Stimulated activated CD8-positive, alpha-beta memory T cell treated with anti-CD3 and anti-CD28 coated beads, Interleukin-7, amount 100 ng/mL, for 1 hour (primary cell): Measurements from ENCODE around the gene CYB5B.

Experiments
- DNase-seq, 2 donors: peaks; one replicate each; pipeline ENCODE4 v3.0.0-alpha.2; 2020; ENCODE audit warnings: low read depth in 2 of 2

The CYB5B gene

GRCh38 chr16:69444873-69445517 lies 20.6 kb downstream of the CYB5B start:
- DNase-seq, result no peak

DNA sequence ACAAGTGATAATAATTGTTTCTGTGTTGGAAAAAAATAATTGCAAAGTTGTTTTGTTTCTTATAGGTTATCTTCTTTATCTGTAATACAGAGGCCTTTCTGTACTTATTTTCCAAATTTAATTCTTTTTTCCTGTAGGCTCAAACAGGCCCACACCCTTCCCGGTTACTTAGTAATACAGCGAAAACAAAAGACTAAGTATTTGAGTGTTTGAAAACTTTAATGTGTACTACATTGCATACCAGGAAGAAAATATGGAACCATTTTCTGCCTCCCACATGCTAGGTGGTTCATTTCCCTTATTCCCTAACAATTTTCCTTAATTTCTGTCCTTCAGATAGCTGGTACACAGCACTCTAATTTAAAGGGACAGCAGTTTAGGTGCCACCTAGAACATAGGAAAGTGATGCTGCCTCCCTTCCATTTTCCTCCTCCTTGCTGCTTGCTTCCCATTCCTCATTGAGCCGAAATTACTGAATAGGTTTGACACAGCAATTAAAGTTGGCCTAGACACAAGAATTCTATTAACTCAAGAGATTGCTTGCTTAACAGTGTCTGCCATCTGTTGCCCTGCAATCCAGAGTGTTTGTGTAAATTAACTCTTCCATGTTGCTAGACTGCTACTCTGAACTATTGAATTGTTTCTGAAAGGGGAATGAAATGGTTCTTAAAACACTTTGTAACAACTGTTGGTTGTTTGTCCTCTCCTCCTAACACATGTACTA lies 24.2 kb downstream of the CYB5B start:
- no peak for DNase-seq

GRCh38 chr16:69451166-69451565 lies 26.7 kb downstream of the CYB5B start:
- DNase-seq, result no peak

DNA sequence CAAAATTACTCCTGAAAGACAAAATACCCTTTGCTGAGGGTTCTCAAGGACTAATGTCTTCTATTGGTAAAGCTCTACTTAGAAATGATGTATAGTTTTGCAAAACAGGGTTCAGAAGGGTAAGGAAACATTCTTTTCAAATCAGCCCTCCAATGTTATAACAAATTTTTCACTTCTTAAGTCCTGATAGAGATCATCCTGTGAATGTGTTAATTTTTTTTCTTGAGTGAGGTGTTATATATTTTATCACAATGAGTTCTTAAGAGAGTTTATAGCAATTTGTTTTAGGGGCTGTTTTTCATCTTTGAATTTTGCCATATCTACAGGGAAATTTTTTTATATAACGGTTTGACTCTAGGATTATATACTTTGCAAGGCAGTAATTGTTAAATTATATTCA lies 29.5 kb downstream of the CYB5B start:
- no peak for DNase-seq

GRCh38 chr16:69463876-69464275 lies 39.5 kb downstream of the CYB5B start:
- DNase-seq, result no peak

DNA sequence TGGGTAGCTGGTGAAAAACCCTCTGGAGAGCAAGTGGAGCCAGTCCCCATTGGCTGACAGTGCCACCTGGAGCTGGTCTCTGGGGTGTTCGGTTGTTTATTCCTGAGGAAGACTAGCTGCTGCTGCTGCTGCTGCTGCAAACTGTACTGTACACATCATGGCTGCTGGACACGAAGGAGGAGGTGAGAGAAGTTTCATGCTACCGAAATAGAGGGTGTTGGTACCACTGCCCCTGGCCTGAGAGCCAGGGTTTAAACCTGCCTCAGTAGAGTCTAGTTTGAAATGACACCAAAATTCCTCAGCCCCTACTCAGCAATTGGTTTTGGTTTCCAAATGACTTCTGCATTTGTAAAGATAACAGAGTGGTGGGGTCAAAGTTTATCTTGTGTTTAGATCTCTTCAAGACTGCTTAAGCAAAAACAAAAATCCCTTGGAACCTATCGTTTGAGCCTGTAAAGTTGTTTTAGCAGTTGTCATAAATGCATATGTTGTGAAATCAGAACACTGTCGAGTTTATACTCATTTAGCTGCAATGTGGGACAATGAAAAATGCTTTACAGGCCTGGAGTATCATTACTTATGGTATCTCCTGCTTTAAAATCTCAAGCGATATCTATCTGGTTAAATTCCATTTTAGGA lies 40.8 kb downstream of the CYB5B start:
- no peak for DNase-seq

DNA sequence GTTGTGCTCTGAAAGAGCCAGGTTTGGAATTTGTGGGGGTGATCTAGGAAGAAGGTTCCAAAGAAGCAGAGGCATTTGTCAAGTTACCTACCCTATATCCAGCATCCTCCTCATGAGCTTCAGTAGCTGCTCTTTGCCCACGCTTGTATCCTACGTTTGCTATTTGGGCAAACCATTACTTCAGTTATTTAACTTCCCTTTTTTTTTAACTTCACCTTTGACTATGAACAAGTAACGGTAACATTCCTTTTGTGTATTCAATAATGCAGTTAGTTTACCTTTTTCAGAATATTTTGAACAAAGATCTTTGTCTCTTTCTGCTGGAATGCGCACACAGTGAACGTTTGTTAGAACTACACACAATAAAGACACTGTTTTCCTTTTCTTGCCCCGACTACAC lies 41.5 kb downstream of the CYB5B start:
- no peak for DNase-seq

DNA sequence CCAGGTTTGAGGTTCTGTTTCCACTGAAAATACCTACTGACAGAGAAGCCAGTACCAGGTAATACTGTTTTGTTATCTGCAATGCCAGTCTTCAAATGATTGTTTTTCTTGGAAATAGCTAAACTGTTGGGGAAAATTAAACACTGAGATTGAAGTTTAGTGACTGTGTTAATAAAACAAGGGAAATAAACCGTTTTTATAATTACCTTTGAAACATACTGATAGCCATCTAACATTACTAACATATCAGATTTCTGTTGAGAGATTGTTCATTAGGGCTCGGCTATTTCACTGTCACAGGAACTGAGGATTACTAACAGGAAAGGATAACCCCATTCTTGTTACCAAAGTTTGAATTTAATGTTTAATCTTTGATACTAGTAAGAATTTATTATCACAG lies 42.1 kb downstream of the CYB5B start:
- DNase-seq, result no peak

- no peak for DNase-seq
These were observed 42.7 kb downstream of the CYB5B start for GRCh38 chr16:69467080-69467479.

GRCh38 chr16:69467531-69468204 lies 43.2 kb downstream of the CYB5B start:
- DNase-seq, result no peak

DNA sequence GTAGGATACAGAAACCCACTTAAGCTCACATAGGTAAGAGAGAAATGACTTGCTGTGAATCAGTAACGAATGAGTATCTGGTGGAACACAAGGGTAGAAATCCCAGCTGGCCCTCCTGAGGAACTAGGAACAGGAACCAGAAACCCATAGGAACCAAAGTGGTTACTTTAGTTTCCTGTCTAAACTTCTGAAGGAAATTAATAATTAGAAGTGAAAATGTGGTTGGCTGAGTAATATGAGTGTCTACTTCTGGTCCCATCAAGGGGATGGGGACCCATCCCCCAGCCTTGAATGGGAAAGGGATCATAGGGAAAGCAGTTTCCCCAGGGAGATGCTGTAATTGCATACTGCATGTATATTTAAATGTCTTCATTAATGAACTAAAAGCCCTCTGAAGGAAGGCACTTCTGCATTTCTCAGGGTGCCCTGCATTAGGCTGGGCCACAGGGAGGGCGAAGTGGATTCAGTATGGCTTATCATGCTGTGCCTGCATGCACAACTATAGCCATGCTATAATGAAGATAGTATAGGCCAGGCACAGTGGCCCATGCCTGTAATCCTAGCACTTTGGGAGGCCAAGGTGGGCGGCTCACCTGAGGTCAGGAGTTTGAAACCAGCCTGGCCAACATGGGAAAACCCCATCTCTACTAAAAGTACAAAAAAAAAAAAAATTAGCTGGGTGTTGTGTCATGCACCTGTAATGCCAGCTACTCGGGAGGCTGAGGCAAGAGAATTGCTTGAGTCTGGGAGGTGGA lies 45.6 kb downstream of the CYB5B start:
- DNase-seq, result no peak

GRCh38 chr16:69471121-69471520 lies 46.7 kb downstream of the CYB5B start:
- DNase-seq, result no peak

- no peak for DNase-seq
These were observed 50.0 kb downstream of the CYB5B start for GRCh38 chr16:69474408-69474807.

- DNase-seq, result no peak
These were observed 52.6 kb downstream of the CYB5B start for GRCh38 chr16:69476920-69477443.

DNA sequence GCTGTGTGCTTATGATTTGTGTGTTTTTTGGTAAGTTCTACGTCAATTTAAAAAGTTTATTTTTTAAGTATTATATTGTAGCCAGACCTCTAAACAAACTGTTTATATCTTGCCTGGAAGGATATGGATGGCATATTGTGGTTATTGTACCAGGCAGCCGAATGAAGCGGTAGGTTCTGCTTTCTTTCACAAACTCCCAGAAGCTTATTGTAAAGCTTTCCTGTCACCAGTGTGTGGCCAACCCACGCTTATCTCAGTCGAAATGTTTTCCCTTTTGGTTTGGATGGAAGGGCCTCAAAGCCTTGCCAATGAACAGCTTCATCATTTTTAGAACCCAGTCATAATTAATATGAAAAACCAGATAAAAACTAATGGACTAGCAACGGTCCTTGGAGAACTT lies 53.1 kb downstream of the CYB5B start:
- no peak for DNase-seq

DNA sequence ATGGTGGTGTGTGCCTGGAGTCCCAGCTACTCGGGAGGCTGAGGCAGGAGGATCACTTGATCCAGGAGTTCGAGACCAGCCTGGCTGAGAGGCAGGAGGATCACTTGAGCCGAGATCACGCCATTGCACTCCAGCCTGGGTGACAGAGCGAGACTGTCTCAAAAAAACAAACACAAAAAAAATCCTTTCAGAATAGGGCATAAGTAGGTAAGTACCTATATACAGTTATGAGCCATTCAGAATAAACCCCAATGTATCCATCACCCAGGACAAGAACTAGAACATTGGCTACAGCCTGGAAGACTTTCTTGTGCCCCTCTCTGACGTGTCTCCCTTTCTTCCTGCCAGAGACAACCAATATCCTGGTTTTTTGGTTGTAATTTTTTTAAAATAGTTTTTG lies 54.3 kb downstream of the CYB5B start:
- no peak for DNase-seq

DNA sequence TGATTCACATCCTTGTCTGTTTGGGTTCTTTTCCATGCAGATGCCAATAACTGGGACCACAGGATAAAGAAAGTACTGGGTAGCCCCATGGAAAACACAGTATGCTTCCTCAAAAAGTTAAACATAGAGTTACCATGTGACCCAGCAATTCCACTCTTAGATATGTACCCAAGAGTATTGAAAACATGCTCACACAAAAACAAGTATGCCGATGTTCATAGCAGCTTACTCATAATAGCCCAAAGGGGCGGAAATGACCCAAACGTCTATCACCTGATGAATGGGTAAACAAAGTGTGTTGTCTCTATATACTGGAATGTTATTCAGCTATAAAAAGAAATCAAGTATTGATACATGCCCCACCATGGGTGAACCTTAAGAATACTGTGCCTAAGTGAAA lies 55.4 kb downstream of the CYB5B start:
- DNase-seq, result no peak

DNA sequence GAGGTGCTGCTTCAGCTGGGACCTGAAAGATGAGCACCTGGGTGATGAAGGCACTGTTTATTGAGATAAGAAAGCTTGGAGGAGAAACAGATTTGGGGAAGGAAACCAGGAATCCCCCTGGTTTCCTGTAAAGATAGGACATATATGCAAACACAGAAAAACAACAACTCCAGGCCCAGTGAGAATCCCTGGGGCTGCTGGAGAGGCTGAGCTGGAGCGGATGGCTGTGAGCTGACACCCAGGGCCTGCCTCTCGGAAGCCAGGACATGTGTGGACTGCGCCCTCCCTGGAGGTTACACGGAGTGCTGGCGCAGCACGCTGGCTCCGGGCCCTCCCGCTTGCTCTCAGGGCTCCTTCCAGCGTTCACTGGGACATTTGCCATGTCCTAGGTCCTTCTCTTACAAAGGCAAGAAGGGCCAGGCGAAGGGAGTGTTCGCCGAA lies 57.5 kb downstream of the CYB5B start:
- DNase-seq, result no peak

- DNase-seq, result no peak
These were observed 58.1 kb downstream of the CYB5B start for GRCh38 chr16:69482410-69482991.

- DNase-seq, result no peak
These were observed 59.2 kb downstream of the CYB5B start for GRCh38 chr16:69483611-69484010.

GRCh38 chr16:69485361-69485760 lies 60.9 kb downstream of the CYB5B start:
- DNase-seq, result no peak
